ENCODE data around the gene LYST.

- TF ChIP-seq CTCF (conservative IDR thresholded peaks at IDR 0.05; ENCODE audit: low read depth, low read length): no peak
- TF ChIP-seq EZH2 (IDR thresholded peaks at IDR 0.05; ENCODE audit: borderline replicate concordance, low read depth, low read length, poor library complexity, severe bottlenecking): no peak
Observed at GRCh38 chr1:235806123-235806522, 60.6 kb downstream of the LYST start.
